Transverse colon (tissue), 4 donors: ENCODE data around the gene SCAP. TPM values are rescaled to one million over a fixed set of nuclear protein-coding genes. Genes with fewer than 3 reads are reported as not detected.

Experiments used
- DNase-seq: peaks from one replicate; pipeline ENCODE4 v3.0.0-alpha.2; 2019
- H3K27ac ChIP-seq, 4 donors: fragments of 200-600 bp; sonication (generic); 2 replicates each; pipeline ENCODE4 v1.5.1; 2016 to 2018; ENCODE audit warnings: inconsistent platforms in 4 of 4
- H3K27me3 ChIP-seq: fragments of 200-600 bp; sonication (generic); 2 replicates; pipeline ENCODE4 v1.5.1; 2017; ENCODE audit warnings: inconsistent platforms
- H3K36me3 ChIP-seq, 4 donors: fragments of 200-600 bp; sonication (generic); 2 replicates each; pipeline ENCODE4 v1.5.1; 2017 to 2019; ENCODE audit warnings: inconsistent platforms in 4 of 4
- H3K4me1 ChIP-seq, 4 donors: fragments of 200-600 bp; sonication (generic); 2 replicates each; pipeline ENCODE4 v1.5.1; 2017 to 2020; ENCODE audit warnings: inconsistent platforms in 4 of 4
- H3K4me3 ChIP-seq, 4 donors: fragments of 200-600 bp; sonication (generic); 1 replicate in 1 of 4; 2 replicates in 3 of 4; pipeline versions ENCODE4 v1.5.1 to v1.6.1; 2017 to 2019; ENCODE audit warnings: inconsistent platforms in 4 of 4
- H3K9me3 ChIP-seq, 2 donors: fragments of 200-600 bp; sonication (generic); 2 replicates each; pipeline ENCODE4 v1.5.1; 2017 to 2019; ENCODE audit warnings: inconsistent platforms in 2 of 2
- EP300 ChIP-seq: sonication (generic); formaldehyde crosslinking; IDR thresholded peaks from one replicate; pipeline ENCODE4 v1.6.1; 2017; ENCODE audit warnings: antibody characterized with exemption, low read depth
- POLR2A ChIP-seq: fragments of 450-650 bp; IDR thresholded peaks from one replicate; pipeline ENCODE4 v1.6.1; 2016; ENCODE audit warnings: antibody characterized with exemption, mild to moderate bottlenecking, moderate library complexity
- POLR2AphosphoS5 ChIP-seq, 3 donors: sonication (generic); formaldehyde crosslinking; IDR thresholded peaks; one replicate each; pipeline ENCODE4 v1.6.1; 2016; ENCODE audit warnings: antibody characterized with exemption in 3 of 3
- WGBS, 2 donors: methylation state at CpG; one replicate each; pipeline ENCODE4 v1.1.5; 2018; ENCODE audit warnings: low coverage in 1 of 2; 5-methylcytosine and 5-hydroxymethylcytosine counted together
- in situ Hi-C, 4 donors: fragments of 200-750 bp; cut with MboI; loops; one replicate each; pipeline versions ENCODE4 v1.15.0 to v1.15.1; 2017; ENCODE audit warnings: low sequenced_read_pairs in 3 of 4, low pct_ligation_motif_present in 1 of 4, low pct_unique_long_range_greater_than_20kb in 1 of 4
- intact Hi-C: fragments of 100-400 bp; cut with DNase I; formaldehyde crosslinking; loops from one replicate; pipeline ENCODE4 v1.15.1; 2023; ENCODE audit warnings: low total_unique reads
- total RNA-seq, 4 donors: library from RNA; depleted of rRNA; stranded (reverse); fragments of >200 nt; gene quantifications; one replicate each; pipeline ENCODE4 v1.1.0, GENCODE V29; 2016
- TF ChIP-seq, protein P1 (sequence below), 5 experiments: fragments of 200-600 bp in 3 of 5; fragments of 450-650 bp in 2 of 5; sonication (generic) in 3 of 5; IDR thresholded peaks; 1 replicate in 2 of 5; 2 replicates in 3 of 5; pipeline ENCODE4 v1.5.1; 2016 to 2017; ENCODE audit warnings: antibody characterized with exemption in 5 of 5, inconsistent platforms in 3 of 5, mild to moderate bottlenecking in 2 of 5, moderate library complexity in 1 of 5

The SCAP gene
- total RNA-seq, 4 donors from 2014 or later, result 160 to 288 (median 198) TPM

DNA sequence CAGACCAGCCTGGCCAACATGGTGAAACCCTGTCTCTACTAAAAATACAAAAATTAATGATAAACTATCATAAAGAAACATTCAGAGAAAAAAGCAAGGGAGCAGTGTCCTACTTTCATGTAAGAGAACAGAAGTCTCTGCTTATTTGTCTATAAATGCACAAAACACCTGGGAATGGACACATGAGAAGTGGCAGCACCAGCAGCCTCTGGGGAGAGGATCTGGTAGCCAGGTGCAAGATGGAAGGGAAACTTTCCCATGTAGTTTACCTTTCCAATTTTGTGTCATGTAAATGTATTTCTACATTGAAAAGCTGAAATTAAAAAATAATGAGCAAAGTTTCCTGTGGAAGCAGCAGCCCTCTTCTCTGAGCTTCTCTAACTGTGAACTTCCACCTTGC is 18.8 kb downstream of the SCAP start:
- Histone ChIP-seq H3K36me3 (no peaks in the 10 kb centered on the region), H3K27ac (no peak overlapping the region), H3K4me1 (peaks cover 0 to 16% (median 4%) of the 10 kb centered on the region in 4 donors), H3K9me3 (no peaks in the 10 kb centered on the region), H3K4me3 (no peak overlapping the region), H3K27me3 (no peaks in the 10 kb centered on the region)
- DNase-seq, result no peak
- TF ChIP-seq POLR2AphosphoS5 (IDR thresholded peaks at IDR 0.05), result no peak
- no peak for TF ChIP-seq POLR2A
- TF ChIP-seq EP300, result no peak
- TF ChIP-seq, protein P1, sequence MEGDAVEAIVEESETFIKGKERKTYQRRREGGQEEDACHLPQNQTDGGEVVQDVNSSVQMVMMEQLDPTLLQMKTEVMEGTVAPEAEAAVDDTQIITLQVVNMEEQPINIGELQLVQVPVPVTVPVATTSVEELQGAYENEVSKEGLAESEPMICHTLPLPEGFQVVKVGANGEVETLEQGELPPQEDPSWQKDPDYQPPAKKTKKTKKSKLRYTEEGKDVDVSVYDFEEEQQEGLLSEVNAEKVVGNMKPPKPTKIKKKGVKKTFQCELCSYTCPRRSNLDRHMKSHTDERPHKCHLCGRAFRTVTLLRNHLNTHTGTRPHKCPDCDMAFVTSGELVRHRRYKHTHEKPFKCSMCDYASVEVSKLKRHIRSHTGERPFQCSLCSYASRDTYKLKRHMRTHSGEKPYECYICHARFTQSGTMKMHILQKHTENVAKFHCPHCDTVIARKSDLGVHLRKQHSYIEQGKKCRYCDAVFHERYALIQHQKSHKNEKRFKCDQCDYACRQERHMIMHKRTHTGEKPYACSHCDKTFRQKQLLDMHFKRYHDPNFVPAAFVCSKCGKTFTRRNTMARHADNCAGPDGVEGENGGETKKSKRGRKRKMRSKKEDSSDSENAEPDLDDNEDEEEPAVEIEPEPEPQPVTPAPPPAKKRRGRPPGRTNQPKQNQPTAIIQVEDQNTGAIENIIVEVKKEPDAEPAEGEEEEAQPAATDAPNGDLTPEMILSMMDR (IDR thresholded peaks at IDR 0.05), result no peak
- in situ Hi-C loops (no loop called here), intact Hi-C loops (no loop called here)

DNA sequence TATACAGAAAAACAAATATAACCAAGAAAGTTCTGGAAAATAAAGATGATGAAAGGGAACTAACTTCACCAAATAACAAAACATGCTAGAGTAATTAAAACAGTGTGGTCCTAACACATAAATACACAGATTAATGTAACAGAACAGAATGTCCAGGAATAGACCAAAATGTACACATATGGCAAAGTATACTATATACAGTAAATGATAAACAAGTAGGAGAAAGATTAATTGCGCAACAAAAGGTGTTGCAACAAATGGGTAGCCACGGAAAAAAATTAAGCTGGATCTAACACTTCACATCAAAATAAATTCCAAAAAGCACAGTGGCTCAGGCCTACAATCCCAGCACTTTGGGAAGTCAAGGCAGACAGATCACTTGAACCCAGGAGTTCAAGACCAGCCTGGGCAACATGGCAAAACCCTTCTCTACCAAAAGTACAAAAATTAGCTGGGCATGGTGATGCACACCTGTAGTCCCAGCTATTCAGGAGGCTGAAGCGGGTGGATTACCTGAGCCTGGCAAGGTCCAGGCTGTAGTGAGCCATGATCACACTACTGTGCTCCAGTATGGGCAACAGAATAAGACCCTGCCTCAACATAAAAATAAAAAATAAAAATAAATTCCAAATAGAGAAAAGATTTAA is 19.8 kb downstream of the SCAP start:
- DNase-seq, result no peak
- H3K27ac ChIP-seq, result peak overlapping the region in 1 of 4 donors; percentile 8
- in situ Hi-C loops (no loop called here), intact Hi-C loops (no loop called here)
- H3K27me3 ChIP-seq, result no peaks in the 10 kb centered on the region
- no peaks in the 10 kb centered on the region for H3K9me3 ChIP-seq
- no peaks in the 10 kb centered on the region for H3K36me3 ChIP-seq
- H3K4me3 ChIP-seq, result no peak overlapping the region
- peak in 1 of 3 donors; percentile 13 for TF ChIP-seq POLR2AphosphoS5 (IDR thresholded peaks at IDR 0.05)
- TF ChIP-seq EP300, result no peak
- whole genome bisulfite sequencing, 2 donors, result 69 to 74% methylated on average over 2 to 3 of the region's 3 CpGs
- peaks cover 0 to 16% (median 4%) of the 10 kb centered on the region in 4 donors for H3K4me1 ChIP-seq

DNA sequence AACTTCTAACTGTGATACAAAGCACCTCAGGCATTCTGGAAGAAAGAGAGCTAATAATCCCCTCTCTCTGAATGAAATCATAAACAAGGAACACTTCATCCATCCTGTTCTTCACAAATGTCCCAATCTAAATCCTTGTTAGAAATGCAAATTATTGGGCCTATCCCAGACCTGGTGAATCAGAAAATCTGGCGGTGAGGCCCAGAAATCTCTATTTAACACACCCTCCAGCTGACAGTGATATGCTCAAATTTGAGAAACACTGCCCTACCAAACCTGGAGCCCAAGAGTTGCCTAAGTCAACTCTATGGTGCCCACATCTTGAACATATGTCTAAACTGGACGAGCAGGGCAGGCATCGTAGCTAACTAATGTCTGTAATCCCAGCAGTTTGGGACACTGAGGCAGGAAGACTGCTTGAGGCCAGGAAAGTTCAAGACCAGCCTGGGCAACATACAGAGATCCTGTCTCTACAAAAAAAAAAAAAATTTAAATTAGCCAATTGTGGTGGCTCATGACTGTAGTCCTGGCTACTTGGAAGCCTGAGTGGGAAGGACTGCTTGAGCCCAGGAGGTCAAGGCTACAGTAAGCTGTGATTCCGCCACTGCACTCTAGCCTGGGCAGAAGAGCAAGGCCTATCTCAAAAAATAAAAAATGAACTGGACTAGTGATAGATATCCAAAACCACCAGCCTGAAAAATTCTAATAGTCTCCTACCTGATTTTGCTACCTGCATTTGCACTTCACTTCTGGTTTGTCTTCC is 23.1 kb downstream of the SCAP start:
- Histone ChIP-seq H3K27ac (no peak overlapping the region), H3K9me3 (no peaks in the 10 kb centered on the region), H3K4me1 (peaks cover 0 to 12% (median 4%) of the 10 kb centered on the region in 4 donors), H3K4me3 (no peak overlapping the region), H3K27me3 (no peaks in the 10 kb centered on the region), H3K36me3 (no peaks in the 10 kb centered on the region)
- 84 to 100% methylated on average over 1 to 4 of the region's 4 CpGs for WGBS, 2 donors
- in situ Hi-C loops (no loop called here), intact Hi-C loops (no loop called here)
- no peak for DNase-seq
- TF ChIP-seq POLR2A (no peak), POLR2AphosphoS5 (IDR thresholded peaks at IDR 0.05) (no peak), EP300 (no peak)
- TF ChIP-seq, protein P1 (IDR thresholded peaks at IDR 0.05), result no peak

DNA sequence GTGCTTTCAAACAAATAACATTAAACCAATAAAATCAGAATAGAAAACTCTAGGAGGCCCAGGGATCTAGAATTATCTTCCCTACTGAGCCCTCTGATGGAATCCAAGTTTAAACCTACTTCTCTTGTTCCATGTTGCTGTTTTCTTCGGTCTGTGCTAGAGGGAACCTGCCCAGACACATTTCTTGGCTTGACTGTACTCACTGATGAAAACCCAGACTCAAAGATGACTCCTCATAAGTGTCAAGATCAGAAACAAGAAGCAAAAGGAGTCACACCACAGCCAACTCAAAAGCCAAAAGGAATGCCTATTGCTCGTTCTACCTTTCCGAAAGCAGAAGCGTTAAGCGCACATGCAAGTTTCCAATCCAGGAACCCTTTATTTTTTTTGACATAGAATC is 31.6 kb downstream of the SCAP start:
- DNase-seq, result no peak
- H3K9me3 ChIP-seq, result no peaks in the 10 kb centered on the region
- H3K36me3 ChIP-seq, result no peaks in the 10 kb centered on the region
- TF ChIP-seq POLR2AphosphoS5 (IDR thresholded peaks at IDR 0.05) (no peak), EP300 (no peak), POLR2A (no peak)
- TF ChIP-seq, protein P1 (IDR thresholded peaks at IDR 0.05), result no peak
- peaks cover 16 to 48% (median 30%) of the 10 kb centered on the region in 4 donors for H3K4me1 ChIP-seq
- in situ Hi-C loops (no loop called here), intact Hi-C loops (no loop called here)
- H3K4me3 ChIP-seq, result no peak overlapping the region
- H3K27ac ChIP-seq, result peak overlapping the region; percentile 75 to 85 (median 79)
- 67 to 82% methylated on average over 1 to 5 of the region's 5 CpGs for WGBS, 2 donors
- no peaks in the 10 kb centered on the region for H3K27me3 ChIP-seq
